ENCODE measurements around the gene SLC39A3.

The SLC39A3 gene

GRCh38 chr19:2717638-2718541, 21.9 kb downstream of the SLC39A3 start:
- Histone ChIP-seq H2AFZ (ENCODE audit: low read length) (no peak overlapping the region), H3K79me2 (ENCODE audit: insufficient read depth, low read length) (no peaks in the 10 kb centered on the region), H3K27ac (ENCODE audit: low read depth, low read length, poor library complexity, severe bottlenecking) (no peak overlapping the region), H4K20me1 (ENCODE audit: insufficient read depth, low read length) (no peaks in the 10 kb centered on the region), H3K36me3 (ENCODE audit: insufficient read depth, low read length) (no peaks in the 10 kb centered on the region; the same call in 1 of the 2 replicates), H3K9me2 (ENCODE audit: low read depth, low read length) (no peaks in the 10 kb centered on the region), H3K4me1 (ENCODE audit: insufficient read depth, low read length, severe bottlenecking) (no peaks in the 10 kb centered on the region), H3K4me3 (ENCODE audit: low read depth, low read length, poor library complexity, severe bottlenecking) (no peak overlapping the region), H3K4me2 (ENCODE audit: low read length) (no peak overlapping the region), H3F3A (ENCODE audit: insufficient read depth, low read length) (no peaks in the 10 kb centered on the region), H3K9me3 (ENCODE audit: low read length) (peaks cover 4% of the 10 kb centered on the region), H3K9ac (ENCODE audit: low read length) (no peak overlapping the region), H3K27me3 (ENCODE audit: insufficient read depth, low read length) (peaks cover 7% of the 10 kb centered on the region; the same call in 1 of the 2 replicates)
- TF ChIP-seq EZH2 (IDR thresholded peaks at IDR 0.05; ENCODE audit: borderline replicate concordance, low read length) (no peak), CTCF (IDR thresholded peaks at IDR 0.05; ENCODE audit: low read length) (no peak)

GRCh38 chr19:2716722-2717637, 22.8 kb downstream of the SLC39A3 start:
- H3K9ac ChIP-seq (ENCODE audit: low read length): no peak overlapping the region
- H3K79me2 ChIP-seq (ENCODE audit: insufficient read depth, low read length): no peaks in the 10 kb centered on the region
- no peak for TF ChIP-seq EZH2 (IDR thresholded peaks at IDR 0.05; ENCODE audit: borderline replicate concordance, low read length)
- TF ChIP-seq CTCF (IDR thresholded peaks at IDR 0.05; ENCODE audit: low read length): no peak
- peaks cover 4% of the 10 kb centered on the region for H3K9me3 ChIP-seq (ENCODE audit: low read length)
- H3K4me3 ChIP-seq (ENCODE audit: low read depth, low read length, poor library complexity, severe bottlenecking): no peak overlapping the region
- no peak overlapping the region for H3K4me2 ChIP-seq (ENCODE audit: low read length)
- no peaks in the 10 kb centered on the region for H4K20me1 ChIP-seq (ENCODE audit: insufficient read depth, low read length)
- H3K27me3 ChIP-seq (ENCODE audit: insufficient read depth, low read length): peaks cover 7% of the 10 kb centered on the region; the same call in 1 of the 2 replicates
- no peak overlapping the region for H3K27ac ChIP-seq (ENCODE audit: low read depth, low read length, poor library complexity, severe bottlenecking)
- H3K36me3 ChIP-seq (ENCODE audit: insufficient read depth, low read length): no peaks in the 10 kb centered on the region; the same call in 1 of the 2 replicates
- no peaks in the 10 kb centered on the region for H3F3A ChIP-seq (ENCODE audit: insufficient read depth, low read length)
- H3K9me2 ChIP-seq (ENCODE audit: low read depth, low read length): no peaks in the 10 kb centered on the region
- H3K4me1 ChIP-seq (ENCODE audit: insufficient read depth, low read length, severe bottlenecking): no peaks in the 10 kb centered on the region
- no peak overlapping the region for H2AFZ ChIP-seq (ENCODE audit: low read length)

GRCh38 chr19:2716275-2716650, 23.6 kb downstream of the SLC39A3 start:
- no peak overlapping the region for H3K4me3 ChIP-seq (ENCODE audit: low read depth, low read length, poor library complexity, severe bottlenecking)
- H2AFZ ChIP-seq (ENCODE audit: low read length): no peak overlapping the region
- H3K9me3 ChIP-seq (ENCODE audit: low read length): peaks cover 4% of the 10 kb centered on the region
- H4K20me1 ChIP-seq (ENCODE audit: insufficient read depth, low read length): no peaks in the 10 kb centered on the region
- peaks cover 7% of the 10 kb centered on the region; the same call in 1 of the 2 replicates for H3K27me3 ChIP-seq (ENCODE audit: insufficient read depth, low read length)
- no peak for TF ChIP-seq CTCF (IDR thresholded peaks at IDR 0.05; ENCODE audit: low read length)
- no peak for TF ChIP-seq EZH2 (IDR thresholded peaks at IDR 0.05; ENCODE audit: borderline replicate concordance, low read length)
- peaks cover 4% of the 10 kb centered on the region for H3K4me1 ChIP-seq (ENCODE audit: insufficient read depth, low read length, severe bottlenecking)
- no peaks in the 10 kb centered on the region; the same call in 1 of the 2 replicates for H3K36me3 ChIP-seq (ENCODE audit: insufficient read depth, low read length)
- H3K27ac ChIP-seq (ENCODE audit: low read depth, low read length, poor library complexity, severe bottlenecking): no peak overlapping the region
- H3K9me2 ChIP-seq (ENCODE audit: low read depth, low read length): no peaks in the 10 kb centered on the region
- H3K4me2 ChIP-seq (ENCODE audit: low read length): no peak overlapping the region
- no peaks in the 10 kb centered on the region for H3F3A ChIP-seq (ENCODE audit: insufficient read depth, low read length)
- H3K9ac ChIP-seq (ENCODE audit: low read length): no peak overlapping the region
- H3K79me2 ChIP-seq (ENCODE audit: insufficient read depth, low read length): no peaks in the 10 kb centered on the region

Data from OCI-LY1 (cell line).